GM12878 (cell line): ENCODE results near the gene SON. TPM values are rescaled to one million over a fixed set of nuclear protein-coding genes. Genes with fewer than 3 reads are reported as not detected.

Source experiments
- ATAC-seq: fragments of 200-7000 bp; cut with Tn5 transposase; 3 replicates; pipeline ENCODE4 v1.9.1; 2020; ENCODE audit warnings: mild to moderate bottlenecking, moderate library complexity
- BruUV-seq: library from RNA; stranded (reverse); fragments of 400-500 nt; replicated peaks from 2 replicates; lab custom pipeline; 2021; lab: Mats Ljungman, UMichigan
- CTCF ChIA-PET: fragments of 300-600 bp; sonication (Branson Sonifier 250); formaldehyde crosslinking; extraction: SDS; loops from one replicate; lab custom pipeline; 2021; ENCODE audit warnings: inconsistent platforms; lab: Yijun Ruan, JAX
- POLR2A ChIA-PET: fragments of 350-600 bp; formaldehyde crosslinking; extraction: SDS; loops from one replicate; lab custom pipeline; 2021; ENCODE audit warnings: inconsistent platforms; lab: Charles Lee
- RAD21 ChIA-PET: fragments of 300-600 bp; sonication (Branson Sonifier 250); formaldehyde crosslinking; loops from one replicate; lab custom pipeline; 2023; ENCODE audit warnings: antibody characterized with exemption; ENCODE audit not compliant: unreplicated experiment; lab: Charles Lee
- SMC1A ChIA-PET: fragments of 300-600 bp; sonication (Branson Sonifier 250); formaldehyde crosslinking; loops from one replicate; lab custom pipeline; 2023; ENCODE audit not compliant: unreplicated experiment, uncharacterized antibody; lab: Charles Lee
- DNase-seq: peaks from one replicate; pipeline ENCODE4 v3.0.0-alpha.2; 2011; ENCODE audit warnings: low read depth, low spot score
- FAIRE-seq: peaks from 3 replicates; lab custom pipeline; 2011; peaks lifted over from hg19 to GRCh38; lab: Jason Lieb, UNC
- H2AFZ ChIP-seq: 2 replicates; pipeline ENCODE4 v1.6.0; 2011; ENCODE audit warnings: low read depth, low read length, control low read depth; ENCODE audit not compliant: control insufficient read depth
- H3K27ac ChIP-seq: 2 replicates; pipeline ENCODE4 v1.5.1; 2011; ENCODE audit warnings: control low read depth; ENCODE audit not compliant: control insufficient read depth, insufficient read depth
- H3K27me3 ChIP-seq, 2 experiments: replicated peaks in 1 of 2; 2 replicates each; pipeline versions ENCODE4 v1.6.0 to v1.6.1; 2011; ENCODE audit warnings: low read length in 1 of 2; ENCODE audit not compliant: control insufficient read depth in 2 of 2, insufficient read depth in 2 of 2
- H3K36me3 ChIP-seq, 2 experiments: 2 replicates each; pipeline ENCODE4 v1.5.1; 2011; ENCODE audit warnings: low read length in 1 of 2; ENCODE audit not compliant: control insufficient read depth in 2 of 2, insufficient read depth in 2 of 2
- H3K4me1 ChIP-seq: 2 replicates; pipeline ENCODE4 v1.6.1; 2011; ENCODE audit warnings: mild to moderate bottlenecking, low read length, moderate library complexity, mixed read lengths; ENCODE audit not compliant: control insufficient read depth, insufficient read depth
- H3K4me2 ChIP-seq: 2 replicates; pipeline ENCODE4 v1.6.0; 2011; ENCODE audit warnings: control low read depth; ENCODE audit not compliant: control insufficient read depth, insufficient read depth
- H3K4me3 ChIP-seq: fragments of 200-600 bp; sonication (generic); 2 replicates; pipeline ENCODE4 v1.5.1; 2016
- H3K79me2 ChIP-seq: 2 replicates; pipeline ENCODE4 v1.6.0; 2011; ENCODE audit warnings: low read length; ENCODE audit not compliant: control insufficient read depth, insufficient read depth
- H3K9ac ChIP-seq: 2 replicates; pipeline ENCODE4 v1.8.0; 2011; ENCODE audit warnings: low read length, control low read depth, mixed read lengths; ENCODE audit not compliant: control insufficient read depth, insufficient read depth
- H3K9me3 ChIP-seq: replicated peaks from 3 replicates; pipeline ENCODE4 v1.5.1; 2011; ENCODE audit warnings: mild to moderate bottlenecking, low read length; ENCODE audit not compliant: control insufficient read depth, insufficient read depth
- H4K20me1 ChIP-seq: 2 replicates; pipeline ENCODE4 v1.6.0; 2011; ENCODE audit not compliant: control insufficient read depth, insufficient read depth
- BCL11A ChIP-seq: IDR thresholded peaks from 2 replicates; pipeline ENCODE4 v1.6.1; 2011; ENCODE audit warnings: low read depth, low read length
- BHLHE40 ChIP-seq, 2 experiments: fragments of 450-650 bp in 1 of 2; IDR thresholded peaks; 2 replicates each; pipeline ENCODE4 v1.6.1; 2011 to 2017; ENCODE audit warnings: low read depth in 2 of 2, borderline replicate concordance in 1 of 2, improper control_type of control experiment in 1 of 2, low read length in 1 of 2, mild to moderate bottlenecking in 1 of 2
- CEBPB ChIP-seq, 2 experiments: fragments of 150-350 bp in 1 of 2; IDR thresholded peaks; 2 replicates each; pipeline ENCODE4 v1.6.1; 2012 to 2014; ENCODE audit warnings: low read depth in 2 of 2, low read length in 2 of 2, borderline replicate concordance in 1 of 2, inconsistent platforms in 1 of 2
- E2F4 ChIP-seq: IDR thresholded peaks from 2 replicates; pipeline ENCODE4 v1.6.1; 2012; ENCODE audit warnings: low read depth, low read length, improper control_type of control experiment
- HCFC1 ChIP-seq: fragments of 150-350 bp; IDR thresholded peaks from 2 replicates; pipeline ENCODE4 v1.6.1; 2014; ENCODE audit warnings: low read length
- HDAC2 ChIP-seq: fragments of 200-600 bp; sonication (generic); IDR thresholded peaks from 2 replicates; pipeline ENCODE4 v1.6.1; 2017
- IRF4 ChIP-seq: IDR thresholded peaks from 2 replicates; pipeline ENCODE4 v1.6.1; 2011; ENCODE audit warnings: low read depth, low read length
- JUNB ChIP-seq: IDR thresholded peaks from 2 replicates; pipeline ENCODE4 v1.6.1; 2016; ENCODE audit warnings: antibody characterized with exemption, mild to moderate bottlenecking
- KAT2A ChIP-seq: conservative IDR thresholded peaks from 2 replicates; pipeline ENCODE4 v1.6.1; 2011; ENCODE audit warnings: low read depth, low read length; ENCODE audit not compliant: control insufficient read depth
- PML ChIP-seq: IDR thresholded peaks from 2 replicates; pipeline ENCODE4 v1.6.1; 2012; ENCODE audit warnings: low read length, inconsistent platforms
- RBBP5 ChIP-seq: fragments of 200-600 bp; sonication (generic); conservative IDR thresholded peaks from 2 replicates; pipeline ENCODE4 v1.6.1; 2016
- RUNX3 ChIP-seq: IDR thresholded peaks from 2 replicates; pipeline ENCODE4 v1.6.1; 2012; ENCODE audit warnings: low read length, inconsistent platforms
- SREBF1 ChIP-seq: IDR thresholded peaks from 2 replicates; pipeline ENCODE4 v1.6.1; 2012; ENCODE audit warnings: mild to moderate bottlenecking, low read length
- TCF12 ChIP-seq: IDR thresholded peaks from 2 replicates; pipeline ENCODE4 v1.6.1; 2011; ENCODE audit warnings: low read depth, mild to moderate bottlenecking, low read length
- ZNF217 ChIP-seq: fragments of 450-650 bp; IDR thresholded peaks from 2 replicates; pipeline ENCODE4 v1.6.1; 2017; ENCODE audit warnings: antibody characterized with exemption, mild to moderate bottlenecking
- ZNF687 ChIP-seq: fragments of 450-650 bp; IDR thresholded peaks from 2 replicates; pipeline ENCODE4 v1.6.1; 2017; ENCODE audit warnings: mild to moderate bottlenecking, moderate library complexity
- WGBS: methylation state at CpG from one replicate; pipeline ENCODE4 v1.1.6; 2016; ENCODE audit warnings: low lambda C conversion rate; ENCODE audit not compliant: insufficient replicate concordance, insufficient coverage; ENCODE audit errors: missing lambda C conversion rate; 5-methylcytosine and 5-hydroxymethylcytosine counted together
- in situ Hi-C: fragments of 300-500 bp; cut with MboI; formaldehyde crosslinking; loops from 9 replicates; pipeline ENCODE4 v1.14.3; 2018; ENCODE audit warnings: mixed read lengths
- intact Hi-C: fragments of 100-400 bp; cut with micrococcal nuclease; formaldehyde crosslinking; loops from one replicate; pipeline ENCODE4 v1.14.2; 2022; ENCODE audit not compliant: unreplicated experiment
- polyA plus RNA-seq, 11 experiments: library from polyadenylated mRNA; depleted of rRNA in 4 of 11; unstranded in 6 of 11; stranded (reverse) in 5 of 11; fragments of >200 nt; fragmentation: Nextera tagmentation in 4 of 11; fragmentation: Illumina TruSeq in 1 of 11; extraction: Ambion mirVana in 4 of 11; extraction: Trizol in 1 of 11; gene quantifications; 1 replicate in 1 of 11; 2 replicates in 10 of 11; pipeline versions ENCODE4 v1.2.1 to v1.2.3, GENCODE V29; 2011 to 2016; ENCODE audit warnings: inconsistent platforms in 2 of 11, missing spikeins in 2 of 11, low read depth in 1 of 11
- total RNA-seq, 4 experiments: library from RNA; depleted of rRNA in 3 of 4; stranded (reverse); fragments of >200 nt in 3 of 4; fragmentation: Illumina TruSeq in 1 of 4; extraction: Trizol in 1 of 4; gene quantifications; 2 replicates each; pipeline versions ENCODE4 v1.2.1 to v1.2.3, GENCODE V29; 2013 to 2021

SON gene
- total and polyA plus RNA-seq, 10 of the 15 experiments (the other 5 are each of a cell fraction or from before 2014, with no cell fraction given), result 95.7 to 788 (median 251) TPM

- Histone ChIP-seq H3K27ac (no peak overlapping the region), H3K4me3 (no peak overlapping the region), H3K36me3 (peaks cover 6 to 45% of the 10 kb centered on the region in 2 experiments), H3K9ac (no peak overlapping the region), H3K4me1 (no peaks in the 10 kb centered on the region), H3K27me3 (no peaks in the 10 kb centered on the region), H4K20me1 (no peaks in the 10 kb centered on the region), H3K79me2 (no peaks in the 10 kb centered on the region), H3K4me2 (no peak overlapping the region), H3K9me3 (no peaks in the 10 kb centered on the region), H2AFZ (no peak overlapping the region)
- ChIA-PET SMC1A (interaction anchor here (0.6 to 1.5 kb wide), 3 partner anchors 9 to 120 kb away, joined by 3 to 5 read pairs (median 3); no protein-coding TSS in a partner anchor), RAD21 (interaction anchor here (1.2 to 1.8 kb wide), 2 partner anchors 33 kb away, joined by 4 to 6 read pairs; no protein-coding TSS in a partner anchor), CTCF (interaction anchor here (1.1 to 2.9 kb wide), 3 partner anchors 15 to 34 kb away, joined by 4 to 15 read pairs (median 5); partner anchors contain the start of gene DONSON), POLR2A (interaction anchor here (1.1 to 2.2 kb wide), 2 partner anchors 9 to 11 kb away, joined by 3 to 7 read pairs; no protein-coding TSS in a partner anchor)
- DNase-seq, result no peak
- intact Hi-C loops (no loop called here), in situ Hi-C loops (no loop called here)
- no peak for FAIRE-seq
- ATAC-seq, result no peak
- 100% methylated on average over 3 of the region's 3 CpGs for WGBS
- no TSS peak for BruUV-seq
- TF ChIP-seq IRF4, result no peak
- no peak for TF ChIP-seq TCF12
- no peak for TF ChIP-seq JUNB
- no peak for TF ChIP-seq E2F4
- TF ChIP-seq PML, result no peak
- TF ChIP-seq SREBF1, result no peak
- no peak for TF ChIP-seq RUNX3
- no peak for TF ChIP-seq BHLHE40 (IDR thresholded peaks at IDR 0.05; ENCODE audit: borderline replicate concordance in 1 of 2, low read depth in 2 of 2, low read length in 1 of 2)
- no peak for TF ChIP-seq BCL11A
- no peak for TF ChIP-seq KAT2A
- no peak for TF ChIP-seq CEBPB (IDR thresholded peaks at IDR 0.05; ENCODE audit: borderline replicate concordance in 1 of 2, low read depth in 2 of 2, low read length in 2 of 2)
- no peak for TF ChIP-seq HDAC2
- no peak for TF ChIP-seq HCFC1
- TF ChIP-seq ZNF217, result no peak
- TF ChIP-seq RBBP5, result no peak
- TF ChIP-seq ZNF687, result no peak
Observed at GRCh38 chr21:33572350-33572749, 29.5 kb downstream of the SON start.
